ENCODE data around the gene TBC1D24.

GRCh38 chr16:2520097-2520783 lies 45.3 kb downstream of the TBC1D24 start, which contains the start of gene AMDHD2:
- no peak for TF ChIP-seq EZH2 (IDR thresholded peaks at IDR 0.05; ENCODE audit: borderline replicate concordance, low read depth, low read length, severe bottlenecking)
- TF ChIP-seq CTCF (IDR thresholded peaks at IDR 0.05; ENCODE audit: borderline replicate concordance, extremely low read depth, low read length, poor library complexity, severe bottlenecking) = no peak

All from DND-41 (cell line).